ENCODE measurements around the gene TMPRSS9.

Gene TMPRSS9

DNA sequence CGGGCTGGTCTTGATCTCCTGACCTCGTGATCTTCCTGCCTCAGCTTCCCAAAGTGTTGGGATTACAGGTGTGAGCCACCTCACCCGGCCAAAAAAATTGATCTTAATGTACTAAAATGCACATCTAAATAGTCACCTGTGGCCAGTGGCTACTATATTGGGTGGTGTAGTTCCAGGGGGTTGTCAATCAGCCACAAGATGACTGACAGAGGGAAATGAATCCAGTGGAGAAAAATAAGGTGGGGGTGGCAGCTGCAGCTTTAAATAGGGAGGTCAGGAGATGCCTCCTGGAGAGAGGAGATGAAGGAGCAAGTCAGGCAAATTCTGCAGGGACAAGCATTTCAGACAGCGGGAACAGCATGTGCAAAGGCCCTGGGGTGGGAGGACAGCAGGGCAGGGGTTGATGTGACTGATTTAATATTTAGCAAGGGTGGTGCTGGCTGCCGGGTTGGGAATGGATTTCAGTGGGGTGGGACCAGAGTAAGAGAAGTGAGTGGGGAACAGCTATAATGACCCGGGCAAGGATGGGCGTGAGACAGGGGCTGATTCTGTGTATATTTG is 49.4 kb downstream of the TMPRSS9 start:
- Histone ChIP-seq H2BK12ac (ENCODE audit: low read length) (no peak overlapping the region), H3K4me1 (ENCODE audit: control insufficient read depth in 1 of 2, insufficient read depth in 2 of 2, low read length in 2 of 2) (no peaks in the 10 kb centered on the region), H2BK120ac (ENCODE audit: insufficient read depth, low read length, poor library complexity) (no peak overlapping the region), H3K18ac (ENCODE audit: low read length) (no peak overlapping the region), H3K36me3 (ENCODE audit: control insufficient read depth in 1 of 2, insufficient read depth in 2 of 2, low read length in 2 of 2) (no peaks in the 10 kb centered on the region), H3K27ac (ENCODE audit: low read depth, low read length) (no peak overlapping the region), H3K4me3 (ENCODE audit: low read depth, low read length) (no peak overlapping the region), H2AK5ac (ENCODE audit: low read length) (no peak overlapping the region), H4K8ac (ENCODE audit: low read depth, low read length) (no peak overlapping the region), H3K9ac (ENCODE audit: low read length) (no peak overlapping the region), H2BK5ac (ENCODE audit: low read depth, low read length, poor library complexity) (no peak overlapping the region), H3K4me2 (ENCODE audit: low read length) (no peak overlapping the region), H3K23ac (ENCODE audit: low read length) (no peak overlapping the region), H3K79me2 (ENCODE audit: control insufficient read depth, insufficient read depth, low read length, poor library complexity) (no peaks in the 10 kb centered on the region), H2AFZ (ENCODE audit: insufficient read depth, low read length, poor library complexity) (no peak overlapping the region), H3K4ac (ENCODE audit: low read depth, low read length) (no peak overlapping the region), H3K79me1 (ENCODE audit: low read length) (no peaks in the 10 kb centered on the region), H3K9me3 (ENCODE audit: insufficient read depth, low read depth, low read length) (peaks cover 10% of the 10 kb centered on the region), H4K12ac (ENCODE audit: low read depth, low read length) (no peak overlapping the region), H3K14ac (ENCODE audit: low read length) (no peak overlapping the region), H4K91ac (ENCODE audit: low read depth, low read length) (no peak overlapping the region), H3K27me3 (ENCODE audit: insufficient read depth, low read length) (no peaks in the 10 kb centered on the region)
- no peak for DNase-seq
- no CpG with 5 or more reads among the region's 7 CpGs for WGBS (ENCODE audit: extremely low coverage, insufficient coverage, insufficient read length)

GRCh38 chr19:2410023-2410422 is 50.0 kb downstream of the TMPRSS9 start:
- Histone ChIP-seq H2BK5ac (ENCODE audit: low read depth, low read length, poor library complexity) (no peak overlapping the region), H3K9me3 (ENCODE audit: insufficient read depth, low read depth, low read length) (peaks cover 10% of the 10 kb centered on the region), H2AFZ (ENCODE audit: insufficient read depth, low read length, poor library complexity) (no peak overlapping the region), H3K4me2 (ENCODE audit: low read length) (no peak overlapping the region), H3K18ac (ENCODE audit: low read length) (no peak overlapping the region), H3K79me2 (ENCODE audit: control insufficient read depth, insufficient read depth, low read length, poor library complexity) (no peaks in the 10 kb centered on the region), H3K14ac (ENCODE audit: low read length) (no peak overlapping the region), H3K4me3 (ENCODE audit: low read depth, low read length) (no peak overlapping the region), H3K4ac (ENCODE audit: low read depth, low read length) (no peak overlapping the region), H3K4me1 (ENCODE audit: control insufficient read depth in 1 of 2, insufficient read depth in 2 of 2, low read length in 2 of 2) (no peaks in the 10 kb centered on the region), H4K91ac (ENCODE audit: low read depth, low read length) (no peak overlapping the region), H3K79me1 (ENCODE audit: low read length) (no peaks in the 10 kb centered on the region), H2AK5ac (ENCODE audit: low read length) (no peak overlapping the region), H3K27me3 (ENCODE audit: insufficient read depth, low read length) (no peaks in the 10 kb centered on the region), H3K27ac (ENCODE audit: low read depth, low read length) (no peak overlapping the region), H4K8ac (ENCODE audit: low read depth, low read length) (no peak overlapping the region), H3K23ac (ENCODE audit: low read length) (no peak overlapping the region), H3K36me3 (ENCODE audit: control insufficient read depth in 1 of 2, insufficient read depth in 2 of 2, low read length in 2 of 2) (no peaks in the 10 kb centered on the region), H3K9ac (ENCODE audit: low read length) (no peak overlapping the region), H2BK120ac (ENCODE audit: insufficient read depth, low read length, poor library complexity) (no peak overlapping the region), H2BK12ac (ENCODE audit: low read length) (no peak overlapping the region), H4K12ac (ENCODE audit: low read depth, low read length) (no peak overlapping the region)
- DNase-seq: no peak
- WGBS (ENCODE audit: extremely low coverage, insufficient coverage, insufficient read length): no CpG with 5 or more reads among the region's 7 CpGs

DNA sequence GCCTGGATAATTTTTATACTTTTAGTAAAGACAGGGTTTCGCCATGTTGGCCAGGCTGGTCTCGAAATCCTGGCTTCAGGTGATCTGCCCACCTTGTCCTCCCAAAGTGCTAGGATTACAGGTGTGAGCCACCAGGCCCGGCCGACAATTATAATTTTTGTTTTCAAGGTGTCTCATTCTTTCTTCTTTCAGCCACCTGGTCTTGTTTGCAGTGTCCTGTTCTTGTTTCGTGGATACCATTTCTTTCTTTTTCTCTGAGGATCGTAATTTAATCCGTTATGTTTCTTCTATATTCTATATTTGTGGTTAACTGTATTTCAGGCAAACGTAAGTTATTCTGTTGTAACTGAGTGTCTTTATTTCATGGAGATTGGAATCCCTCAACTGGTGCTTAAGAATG is 51.6 kb downstream of the TMPRSS9 start:
- H3K4me2 ChIP-seq (ENCODE audit: low read length): no peak overlapping the region
- H3K4ac ChIP-seq (ENCODE audit: low read depth, low read length): no peak overlapping the region

DNA sequence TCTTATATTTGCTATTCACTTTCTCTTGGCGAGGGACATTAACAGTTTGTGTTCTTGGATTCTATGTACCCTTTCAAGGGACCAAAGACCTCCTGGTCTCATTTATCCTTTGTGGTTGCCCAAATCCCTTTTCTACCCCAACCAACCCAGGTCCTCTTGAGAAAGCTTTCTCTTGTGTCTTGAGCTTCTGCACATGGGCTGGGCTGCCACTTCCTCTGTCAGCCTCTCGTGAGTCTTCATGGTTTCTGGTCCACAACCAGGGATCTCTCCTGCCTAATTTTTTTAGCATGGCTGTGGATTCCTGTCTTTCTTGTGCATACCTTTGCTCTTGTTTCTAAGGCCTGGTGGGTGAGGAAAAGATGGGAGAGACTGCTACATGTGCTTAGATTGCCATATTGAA is 52.4 kb downstream of the TMPRSS9 start:
- Histone ChIP-seq H4K91ac (ENCODE audit: low read depth, low read length) (no peak overlapping the region), H3K4me2 (ENCODE audit: low read length) (no peak overlapping the region)
- no CpG with 5 or more reads among the region's 2 CpGs for whole genome bisulfite sequencing (ENCODE audit: extremely low coverage, insufficient coverage, insufficient read length)

More for the DNA sequence above, 51.6 kb downstream of the TMPRSS9 start:
- Histone ChIP-seq H3K79me1 (ENCODE audit: low read length) (no peaks in the 10 kb centered on the region), H3K4me3 (ENCODE audit: low read depth, low read length) (no peak overlapping the region), H3K4me1 (ENCODE audit: control insufficient read depth in 1 of 2, insufficient read depth in 2 of 2, low read length in 2 of 2) (no peaks in the 10 kb centered on the region), H2BK12ac (ENCODE audit: low read length) (no peak overlapping the region), H4K12ac (ENCODE audit: low read depth, low read length) (no peak overlapping the region), H3K27ac (ENCODE audit: low read depth, low read length) (no peak overlapping the region), H3K79me2 (ENCODE audit: control insufficient read depth, insufficient read depth, low read length, poor library complexity) (no peaks in the 10 kb centered on the region), H3K9me3 (ENCODE audit: insufficient read depth, low read depth, low read length) (peaks cover 10% of the 10 kb centered on the region), H3K23ac (ENCODE audit: low read length) (no peak overlapping the region), H2AFZ (ENCODE audit: insufficient read depth, low read length, poor library complexity) (no peak overlapping the region), H2AK5ac (ENCODE audit: low read length) (no peak overlapping the region), H3K14ac (ENCODE audit: low read length) (no peak overlapping the region), H3K9ac (ENCODE audit: low read length) (no peak overlapping the region), H2BK5ac (ENCODE audit: low read depth, low read length, poor library complexity) (no peak overlapping the region), H4K8ac (ENCODE audit: low read depth, low read length) (no peak overlapping the region), H3K36me3 (ENCODE audit: control insufficient read depth in 1 of 2, insufficient read depth in 2 of 2, low read length in 2 of 2) (peaks cover 4 to 5% of the 10 kb centered on the region in 2 experiments), H3K18ac (ENCODE audit: low read length) (no peak overlapping the region), H4K91ac (ENCODE audit: low read depth, low read length) (no peak overlapping the region), H2BK120ac (ENCODE audit: insufficient read depth, low read length, poor library complexity) (no peak overlapping the region), H3K27me3 (ENCODE audit: insufficient read depth, low read length) (no peaks in the 10 kb centered on the region)
- WGBS (ENCODE audit: extremely low coverage, insufficient coverage, insufficient read length): no CpG with 5 or more reads among the region's 8 CpGs
- no peak for DNase-seq

More for the DNA sequence above, 52.4 kb downstream of the TMPRSS9 start:
- Histone ChIP-seq H3K27ac (ENCODE audit: low read depth, low read length) (no peak overlapping the region), H3K79me1 (ENCODE audit: low read length) (no peaks in the 10 kb centered on the region), H3K79me2 (ENCODE audit: control insufficient read depth, insufficient read depth, low read length, poor library complexity) (no peaks in the 10 kb centered on the region), H3K9ac (ENCODE audit: low read length) (no peak overlapping the region), H4K12ac (ENCODE audit: low read depth, low read length) (no peak overlapping the region), H3K36me3 (ENCODE audit: control insufficient read depth in 1 of 2, insufficient read depth in 2 of 2, low read length in 2 of 2) (peaks cover 5 to 6% of the 10 kb centered on the region in 2 experiments), H3K4me3 (ENCODE audit: low read depth, low read length) (no peak overlapping the region), H2BK5ac (ENCODE audit: low read depth, low read length, poor library complexity) (no peak overlapping the region), H3K23ac (ENCODE audit: low read length) (no peak overlapping the region), H3K18ac (ENCODE audit: low read length) (no peak overlapping the region), H3K9me3 (ENCODE audit: insufficient read depth, low read depth, low read length) (peaks cover 10% of the 10 kb centered on the region), H2BK120ac (ENCODE audit: insufficient read depth, low read length, poor library complexity) (no peak overlapping the region), H2AFZ (ENCODE audit: insufficient read depth, low read length, poor library complexity) (no peak overlapping the region), H3K27me3 (ENCODE audit: insufficient read depth, low read length) (no peaks in the 10 kb centered on the region), H3K4ac (ENCODE audit: low read depth, low read length) (no peak overlapping the region), H4K8ac (ENCODE audit: low read depth, low read length) (no peak overlapping the region), H3K14ac (ENCODE audit: low read length) (no peak overlapping the region), H2AK5ac (ENCODE audit: low read length) (no peak overlapping the region), H2BK12ac (ENCODE audit: low read length) (no peak overlapping the region), H3K4me1 (ENCODE audit: control insufficient read depth in 1 of 2, insufficient read depth in 2 of 2, low read length in 2 of 2) (no peaks in the 10 kb centered on the region)
- DNase-seq: no peak
